ENCODE data around the gene WDR6. TPM values are rescaled to one million over a fixed set of nuclear protein-coding genes. Genes with fewer than 3 reads are reported as not detected.

WDR6 gene
- total and polyA plus RNA-seq, 4 donors = 29.4 to 50.9 (median 47.0) TPM

- TF ChIP-seq RAD21 (IDR thresholded peaks at IDR 0.05) = no peak
- TF ChIP-seq, protein P1, sequence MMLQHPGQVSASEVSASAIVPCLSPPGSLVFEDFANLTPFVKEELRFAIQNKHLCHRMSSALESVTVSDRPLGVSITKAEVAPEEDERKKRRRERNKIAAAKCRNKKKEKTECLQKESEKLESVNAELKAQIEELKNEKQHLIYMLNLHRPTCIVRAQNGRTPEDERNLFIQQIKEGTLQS (IDR thresholded peaks at IDR 0.05) = no peak
- TF ChIP-seq TAF1 (conservative IDR thresholded peaks at IDR 0.05) = no peak
- TF ChIP-seq, protein P2, sequence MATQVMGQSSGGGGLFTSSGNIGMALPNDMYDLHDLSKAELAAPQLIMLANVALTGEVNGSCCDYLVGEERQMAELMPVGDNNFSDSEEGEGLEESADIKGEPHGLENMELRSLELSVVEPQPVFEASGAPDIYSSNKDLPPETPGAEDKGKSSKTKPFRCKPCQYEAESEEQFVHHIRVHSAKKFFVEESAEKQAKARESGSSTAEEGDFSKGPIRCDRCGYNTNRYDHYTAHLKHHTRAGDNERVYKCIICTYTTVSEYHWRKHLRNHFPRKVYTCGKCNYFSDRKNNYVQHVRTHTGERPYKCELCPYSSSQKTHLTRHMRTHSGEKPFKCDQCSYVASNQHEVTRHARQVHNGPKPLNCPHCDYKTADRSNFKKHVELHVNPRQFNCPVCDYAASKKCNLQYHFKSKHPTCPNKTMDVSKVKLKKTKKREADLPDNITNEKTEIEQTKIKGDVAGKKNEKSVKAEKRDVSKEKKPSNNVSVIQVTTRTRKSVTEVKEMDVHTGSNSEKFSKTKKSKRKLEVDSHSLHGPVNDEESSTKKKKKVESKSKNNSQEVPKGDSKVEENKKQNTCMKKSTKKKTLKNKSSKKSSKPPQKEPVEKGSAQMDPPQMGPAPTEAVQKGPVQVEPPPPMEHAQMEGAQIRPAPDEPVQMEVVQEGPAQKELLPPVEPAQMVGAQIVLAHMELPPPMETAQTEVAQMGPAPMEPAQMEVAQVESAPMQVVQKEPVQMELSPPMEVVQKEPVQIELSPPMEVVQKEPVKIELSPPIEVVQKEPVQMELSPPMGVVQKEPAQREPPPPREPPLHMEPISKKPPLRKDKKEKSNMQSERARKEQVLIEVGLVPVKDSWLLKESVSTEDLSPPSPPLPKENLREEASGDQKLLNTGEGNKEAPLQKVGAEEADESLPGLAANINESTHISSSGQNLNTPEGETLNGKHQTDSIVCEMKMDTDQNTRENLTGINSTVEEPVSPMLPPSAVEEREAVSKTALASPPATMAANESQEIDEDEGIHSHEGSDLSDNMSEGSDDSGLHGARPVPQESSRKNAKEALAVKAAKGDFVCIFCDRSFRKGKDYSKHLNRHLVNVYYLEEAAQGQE (IDR thresholded peaks at IDR 0.05) = no peak
- TF ChIP-seq, protein P3, sequence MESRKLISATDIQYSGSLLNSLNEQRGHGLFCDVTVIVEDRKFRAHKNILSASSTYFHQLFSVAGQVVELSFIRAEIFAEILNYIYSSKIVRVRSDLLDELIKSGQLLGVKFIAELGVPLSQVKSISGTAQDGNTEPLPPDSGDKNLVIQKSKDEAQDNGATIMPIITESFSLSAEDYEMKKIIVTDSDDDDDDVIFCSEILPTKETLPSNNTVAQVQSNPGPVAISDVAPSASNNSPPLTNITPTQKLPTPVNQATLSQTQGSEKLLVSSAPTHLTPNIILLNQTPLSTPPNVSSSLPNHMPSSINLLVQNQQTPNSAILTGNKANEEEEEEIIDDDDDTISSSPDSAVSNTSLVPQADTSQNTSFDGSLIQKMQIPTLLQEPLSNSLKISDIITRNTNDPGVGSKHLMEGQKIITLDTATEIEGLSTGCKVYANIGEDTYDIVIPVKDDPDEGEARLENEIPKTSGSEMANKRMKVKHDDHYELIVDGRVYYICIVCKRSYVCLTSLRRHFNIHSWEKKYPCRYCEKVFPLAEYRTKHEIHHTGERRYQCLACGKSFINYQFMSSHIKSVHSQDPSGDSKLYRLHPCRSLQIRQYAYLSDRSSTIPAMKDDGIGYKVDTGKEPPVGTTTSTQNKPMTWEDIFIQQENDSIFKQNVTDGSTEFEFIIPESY (IDR thresholded peaks at IDR 0.05) = no peak
- no peak for TF ChIP-seq HNF4G (IDR thresholded peaks at IDR 0.05)
- TF ChIP-seq RXRA (IDR thresholded peaks at IDR 0.05) = no peak
- no peak for TF ChIP-seq YY1 (IDR thresholded peaks at IDR 0.05)
- no peak for TF ChIP-seq NR2F2 (IDR thresholded peaks at IDR 0.05)
- no peak for TF ChIP-seq FOXA1 (IDR thresholded peaks at IDR 0.05)
- TF ChIP-seq HNF4A (conservative IDR thresholded peaks at IDR 0.05) = no peak
- TF ChIP-seq, protein P4, sequence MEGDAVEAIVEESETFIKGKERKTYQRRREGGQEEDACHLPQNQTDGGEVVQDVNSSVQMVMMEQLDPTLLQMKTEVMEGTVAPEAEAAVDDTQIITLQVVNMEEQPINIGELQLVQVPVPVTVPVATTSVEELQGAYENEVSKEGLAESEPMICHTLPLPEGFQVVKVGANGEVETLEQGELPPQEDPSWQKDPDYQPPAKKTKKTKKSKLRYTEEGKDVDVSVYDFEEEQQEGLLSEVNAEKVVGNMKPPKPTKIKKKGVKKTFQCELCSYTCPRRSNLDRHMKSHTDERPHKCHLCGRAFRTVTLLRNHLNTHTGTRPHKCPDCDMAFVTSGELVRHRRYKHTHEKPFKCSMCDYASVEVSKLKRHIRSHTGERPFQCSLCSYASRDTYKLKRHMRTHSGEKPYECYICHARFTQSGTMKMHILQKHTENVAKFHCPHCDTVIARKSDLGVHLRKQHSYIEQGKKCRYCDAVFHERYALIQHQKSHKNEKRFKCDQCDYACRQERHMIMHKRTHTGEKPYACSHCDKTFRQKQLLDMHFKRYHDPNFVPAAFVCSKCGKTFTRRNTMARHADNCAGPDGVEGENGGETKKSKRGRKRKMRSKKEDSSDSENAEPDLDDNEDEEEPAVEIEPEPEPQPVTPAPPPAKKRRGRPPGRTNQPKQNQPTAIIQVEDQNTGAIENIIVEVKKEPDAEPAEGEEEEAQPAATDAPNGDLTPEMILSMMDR (IDR thresholded peaks at IDR 0.05; ENCODE audit: low read depth, low read length, missing input control) = no peak
- TF ChIP-seq, protein P5, sequence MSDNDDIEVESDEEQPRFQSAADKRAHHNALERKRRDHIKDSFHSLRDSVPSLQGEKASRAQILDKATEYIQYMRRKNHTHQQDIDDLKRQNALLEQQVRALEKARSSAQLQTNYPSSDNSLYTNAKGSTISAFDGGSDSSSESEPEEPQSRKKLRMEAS (IDR thresholded peaks at IDR 0.05) = no peak
- no peak for TF ChIP-seq EGR1 (IDR thresholded peaks at IDR 0.05; ENCODE audit: low read depth in 2 of 2)
- TF ChIP-seq SP1 (IDR thresholded peaks at IDR 0.05) = no peak
- TF ChIP-seq JUND (IDR thresholded peaks at IDR 0.05) = no peak
- no peak for TF ChIP-seq GABPA (IDR thresholded peaks at IDR 0.05 in 1 of 2, conservative IDR thresholded peaks at IDR 0.05 in 1 of 2)
- TF ChIP-seq FOXA2 (IDR thresholded peaks at IDR 0.05) = no peak
- Histone ChIP-seq H3K27ac (ENCODE audit: low read depth in 1 of 2, low read length in 2 of 2) (no peak overlapping the region), H3K36me3 (ENCODE audit: control insufficient read depth in 4 of 4, insufficient read depth in 3 of 4, low read depth in 1 of 4, low read length in 3 of 4) (peaks cover 0 to 32% (median 21%) of the 10 kb centered on the region in 4 donors), H3K27me3 (ENCODE audit: control insufficient read depth in 4 of 4, insufficient read depth in 4 of 4, low read length in 3 of 4) (no peaks in the 10 kb centered on the region), H3K9ac (ENCODE audit: low read depth in 1 of 2, low read length in 2 of 2) (no peak overlapping the region), H3K9me3 (ENCODE audit: control insufficient read depth in 4 of 4, low read length in 3 of 4) (no peaks in the 10 kb centered on the region), H3K4me1 (ENCODE audit: control insufficient read depth in 4 of 4, insufficient read depth in 4 of 4, low read length in 3 of 4) (peaks cover 9 to 38% (median 29%) of the 10 kb centered on the region in 4 donors), H3K4me3 (ENCODE audit: low read depth in 1 of 3, low read length in 3 of 3) (no peak overlapping the region)
- no peak for DNase-seq (ENCODE audit: low spot score)
- 84% methylated on average over 13 of the region's 13 CpGs for WGBS
Observed at GRCh38 chr3:49025005-49025792, 18.0 kb downstream of the WDR6 start.

Data from liver (tissue), 9 donors.